Non-pigmented ciliary epithelial cell (primary cell): Measurements from ENCODE around the gene FOXD4L6.
"Not testable (repeated sequence)": the region's sequence is repeated elsewhere in the genome, so short reads cannot be mapped to it uniquely, and the experiment has no call there.

Experiments
- DNase-seq: peaks from one replicate; pipeline ENCODE4 v3.0.0-alpha.2; 2010; ENCODE audit warnings: low read depth

Gene FOXD4L6

DNA sequence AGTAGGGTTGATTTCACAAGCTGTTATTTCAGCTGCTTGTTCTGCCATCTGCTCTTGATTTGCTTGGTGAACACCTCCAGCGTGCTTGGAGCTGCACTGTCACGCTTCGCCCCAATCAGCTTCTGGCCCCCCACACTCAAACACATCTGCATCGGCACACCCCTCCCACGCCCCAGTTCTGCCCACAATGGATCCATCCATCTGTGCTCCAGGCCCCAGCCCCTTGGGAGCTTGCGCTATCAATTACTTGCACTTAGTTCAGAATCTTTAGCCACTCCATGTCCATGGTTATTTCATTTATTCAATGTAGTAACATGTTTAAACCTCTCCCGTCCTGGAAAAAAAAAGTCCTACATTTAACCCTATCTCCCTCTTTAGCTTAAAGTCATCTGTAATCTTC, 28.0 kb downstream of the FOXD4L6 start:
- DNase-seq = not testable (repeated sequence)

DNA sequence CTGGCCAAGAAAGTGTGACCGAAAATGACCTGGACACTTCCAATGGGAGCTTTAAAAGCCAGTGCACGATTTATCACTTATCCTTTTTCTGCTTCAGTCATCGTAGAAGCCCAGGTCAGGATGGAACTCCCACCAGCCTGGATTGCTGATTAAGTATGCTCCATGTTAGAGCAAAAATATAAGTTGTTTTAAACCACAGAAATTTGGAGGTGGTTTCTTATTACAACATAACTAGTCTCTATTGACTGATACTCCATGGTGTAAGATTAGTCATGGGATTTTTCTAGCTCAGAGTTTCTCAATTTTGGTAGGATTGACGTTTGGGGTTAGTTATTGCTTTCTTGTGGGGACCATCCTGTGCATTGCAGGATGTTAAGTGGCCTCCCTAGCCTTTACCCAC, 29.7 kb downstream of the FOXD4L6 start:
- DNase-seq = not testable (repeated sequence)

DNA sequence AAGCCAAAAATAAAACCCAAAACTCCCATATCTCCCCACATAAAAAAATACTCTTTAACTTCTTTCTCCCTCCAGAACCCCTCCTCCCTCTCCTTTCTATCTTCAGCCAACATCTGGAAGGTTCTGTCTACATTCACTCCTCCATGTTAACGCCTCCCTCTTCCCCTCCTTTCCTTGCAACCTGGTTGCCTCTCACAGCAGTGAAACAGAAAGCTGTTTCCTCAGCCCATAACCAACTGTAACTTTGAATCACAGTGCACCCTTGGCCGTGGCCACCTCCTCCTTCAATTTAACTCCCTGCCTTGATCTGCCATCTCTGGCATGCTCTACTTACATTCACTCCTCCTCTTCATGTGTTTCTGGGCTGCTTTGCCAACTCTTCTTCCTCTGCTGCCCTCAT, 33.4 kb downstream of the FOXD4L6 start:
- not testable (repeated sequence) for DNase-seq

DNA sequence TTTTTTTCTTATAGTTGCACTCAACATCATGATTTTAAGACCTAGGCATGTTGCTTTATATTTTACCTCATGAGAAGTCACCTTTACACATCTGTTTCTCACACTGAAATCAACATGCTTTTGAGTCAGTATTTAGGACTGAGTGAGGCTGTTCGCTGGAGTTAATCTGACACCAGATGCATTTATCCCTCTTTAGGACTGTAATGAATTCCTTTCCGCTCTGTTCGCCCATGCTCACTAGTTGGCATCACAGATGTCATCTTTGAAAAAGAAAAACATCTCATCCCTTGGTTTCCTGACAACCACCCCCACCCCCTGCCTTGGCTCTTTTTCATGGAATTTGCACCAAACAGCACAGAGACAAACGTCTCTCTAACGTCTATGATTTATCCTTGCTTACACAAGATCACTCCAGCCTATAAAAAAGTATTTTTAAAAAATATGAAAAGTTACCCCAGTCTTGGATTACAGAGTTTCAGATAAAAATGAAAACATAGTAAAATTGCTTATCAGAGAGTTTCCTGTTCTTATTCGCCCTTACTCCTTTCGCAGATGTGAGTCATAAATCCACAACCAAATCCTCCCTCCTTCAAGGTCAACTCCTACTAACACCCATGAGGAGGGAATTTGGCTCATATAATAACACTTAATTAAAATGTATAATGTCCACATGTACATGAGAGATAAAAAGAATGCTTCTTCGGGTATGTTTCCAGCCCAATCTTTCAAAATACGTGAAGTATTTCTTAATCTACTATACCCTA, 34.3 kb downstream of the FOXD4L6 start:
- DNase-seq = not testable (repeated sequence)

DNA sequence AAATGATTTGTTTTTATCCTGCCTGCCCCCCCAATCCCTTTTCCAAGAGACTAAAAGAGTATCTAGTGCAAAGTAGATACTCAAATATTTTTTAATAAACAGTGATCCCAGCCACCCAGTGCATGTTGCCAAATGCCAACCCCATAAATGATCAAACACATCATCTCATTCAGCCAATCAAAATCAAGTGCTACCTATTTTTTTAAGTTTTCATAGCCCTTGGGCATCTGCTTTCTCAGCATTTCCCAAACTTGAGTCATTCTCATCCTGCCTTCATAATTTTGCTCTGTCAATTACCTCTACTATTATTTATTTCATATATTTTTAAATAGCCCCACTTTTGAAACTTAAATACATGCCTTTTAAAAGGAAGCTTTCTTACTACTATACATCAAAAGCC, 37.6 kb downstream of the FOXD4L6 start:
- DNase-seq = not testable (repeated sequence)

DNA sequence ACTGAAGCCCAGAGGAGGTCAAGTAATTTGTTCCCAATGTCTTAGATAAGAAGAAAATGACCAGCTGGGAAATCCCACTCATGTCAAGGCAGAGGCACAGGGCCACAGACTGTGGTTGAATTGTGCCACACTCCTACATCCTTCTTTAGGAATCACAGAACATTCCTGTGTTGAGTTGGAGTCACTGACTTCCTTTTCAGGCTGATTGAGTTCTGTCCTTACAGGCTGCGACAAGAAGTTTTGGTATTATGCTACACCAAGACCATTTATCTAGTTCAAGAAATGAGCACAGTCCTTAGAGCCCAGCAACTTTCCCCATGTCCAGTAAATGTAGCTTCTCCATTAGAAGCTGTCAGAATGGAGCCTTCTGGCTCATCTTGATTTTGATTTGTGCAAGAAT, 38.1 kb downstream of the FOXD4L6 start:
- DNase-seq = not testable (repeated sequence)

DNA sequence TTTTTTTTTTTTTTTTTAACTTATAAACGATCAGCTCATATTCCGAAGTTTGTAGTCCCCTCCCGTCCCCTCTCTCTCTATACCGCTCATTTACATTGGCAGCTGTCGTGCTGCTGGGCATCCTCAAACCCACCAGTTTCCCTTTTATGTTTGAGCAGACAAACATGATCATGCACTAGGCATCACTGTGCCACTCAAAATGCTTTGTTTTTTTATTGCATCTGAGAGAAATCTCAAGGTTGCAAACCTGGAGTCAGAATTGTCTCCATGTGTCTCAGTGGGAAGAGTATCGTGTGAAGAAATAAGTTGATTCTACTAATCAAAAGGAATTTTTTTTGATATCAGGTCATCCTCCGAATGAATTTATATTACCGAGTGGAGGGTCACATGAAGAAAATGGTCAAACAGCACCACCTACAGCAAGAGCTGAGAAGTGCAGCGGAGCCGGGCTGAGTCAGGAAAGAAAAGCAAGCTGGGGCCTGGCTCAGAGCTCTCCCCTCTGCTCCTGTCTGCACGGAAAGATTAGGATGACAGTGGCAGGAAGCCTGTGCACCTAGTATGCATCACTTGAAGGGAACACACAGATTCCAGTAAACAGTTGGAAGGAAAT, 39.9 kb downstream of the FOXD4L6 start:
- DNase-seq = not testable (repeated sequence)

DNA sequence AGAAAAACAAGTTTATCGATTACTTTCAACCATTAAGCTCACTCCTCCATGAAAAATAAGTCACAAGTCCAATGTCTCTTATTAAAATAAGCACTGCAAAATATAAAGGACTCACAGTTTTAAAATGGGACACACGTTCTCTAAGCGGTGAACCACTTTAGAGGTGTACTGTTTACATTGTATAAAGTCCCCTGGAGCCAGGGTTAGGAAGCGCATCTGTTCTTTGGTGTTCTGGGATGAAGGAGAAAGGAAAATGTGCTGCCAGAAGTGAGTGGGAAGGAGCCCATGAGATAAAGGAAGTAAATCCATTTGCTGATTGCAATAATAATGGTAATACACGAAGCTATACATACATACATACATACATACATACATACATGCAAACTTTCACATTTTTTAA, 40.6 kb downstream of the FOXD4L6 start:
- DNase-seq = not testable (repeated sequence)

DNA sequence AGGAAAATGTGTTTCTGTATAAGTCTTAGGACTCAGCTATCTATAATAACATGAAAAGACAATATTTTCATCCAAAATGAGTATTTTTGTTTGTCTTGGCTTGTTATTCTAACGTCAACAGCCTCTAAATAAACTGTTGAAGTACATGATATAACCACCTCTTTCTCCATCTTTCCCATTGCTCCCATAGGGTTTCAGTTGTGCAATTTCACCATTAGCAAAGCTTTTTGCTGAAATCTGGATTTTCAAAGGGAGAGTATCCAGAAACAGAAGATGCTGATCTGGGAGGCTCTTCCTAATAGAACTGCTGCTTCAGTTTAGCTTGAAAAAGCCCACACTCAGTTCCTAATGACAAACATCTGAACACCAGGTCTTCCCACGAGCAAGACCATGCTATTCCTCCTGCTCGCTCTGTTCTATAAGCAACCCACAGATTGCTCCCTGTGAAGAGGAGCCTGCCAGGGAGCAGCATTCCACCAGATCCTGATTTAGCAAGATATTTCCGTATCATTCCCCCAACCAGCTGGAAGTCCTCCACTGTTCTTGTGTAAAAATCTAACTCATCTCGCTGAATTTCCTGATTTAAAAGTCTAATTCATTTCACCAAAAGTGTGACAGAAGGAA, 41.2 kb downstream of the FOXD4L6 start:
- not testable (repeated sequence) for DNase-seq

DNA sequence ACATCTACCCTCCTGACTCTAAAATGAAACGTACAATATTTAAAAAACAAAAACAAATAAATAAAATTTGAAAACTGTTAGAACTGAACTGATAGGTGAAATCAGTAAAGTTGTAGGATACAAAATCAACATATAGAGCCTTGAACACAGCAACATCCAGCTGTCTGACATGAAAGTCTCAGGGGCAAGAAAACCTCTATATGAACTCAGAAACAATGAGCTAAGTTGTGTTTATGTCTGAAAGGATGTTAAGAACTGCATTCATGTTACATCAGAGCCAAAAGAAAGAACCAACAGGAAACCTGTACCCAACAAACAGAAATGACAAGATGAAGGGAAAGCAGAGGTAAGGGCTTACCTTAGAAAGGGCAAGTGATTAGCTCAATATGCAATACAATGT, 41.8 kb downstream of the FOXD4L6 start:
- not testable (repeated sequence) for DNase-seq

DNA sequence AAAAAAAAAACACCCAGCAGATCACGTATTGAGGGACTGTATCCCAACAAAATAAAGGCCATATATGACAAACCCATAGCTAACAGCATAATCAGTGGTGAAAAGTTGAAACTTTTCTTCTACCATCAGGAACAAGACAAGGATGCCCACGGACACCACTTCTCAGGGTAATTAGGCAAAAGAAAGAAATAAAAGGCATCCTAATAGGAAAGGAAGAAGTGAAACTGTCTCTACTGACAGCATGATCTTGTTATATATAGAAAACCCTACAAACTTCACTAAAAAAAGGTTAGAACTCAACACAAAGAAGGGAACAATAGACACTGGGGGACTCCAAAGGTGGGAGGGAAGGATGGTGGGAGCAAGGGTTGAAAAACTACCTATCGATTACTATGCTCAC, 42.3 kb downstream of the FOXD4L6 start:
- not testable (repeated sequence) for DNase-seq

DNA sequence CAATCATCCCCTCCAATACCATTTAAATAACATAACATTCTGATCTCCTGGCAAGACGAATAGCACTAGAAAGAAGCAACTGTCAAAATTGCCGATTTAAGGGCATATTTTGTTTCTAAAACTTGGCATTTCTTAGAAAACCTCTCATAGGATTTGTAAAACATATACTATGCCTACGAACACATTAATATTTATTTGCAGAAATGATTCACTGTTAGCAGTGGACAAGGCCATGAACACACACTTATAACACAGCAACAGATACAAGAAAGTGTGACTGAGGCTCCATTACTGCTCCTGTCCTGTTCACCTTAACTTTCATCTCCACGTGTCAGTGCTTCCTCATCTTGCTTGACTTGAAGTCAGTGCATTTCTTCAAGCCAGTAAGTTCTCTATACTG, 46.1 kb downstream of the FOXD4L6 start:
- DNase-seq = not testable (repeated sequence)

DNA sequence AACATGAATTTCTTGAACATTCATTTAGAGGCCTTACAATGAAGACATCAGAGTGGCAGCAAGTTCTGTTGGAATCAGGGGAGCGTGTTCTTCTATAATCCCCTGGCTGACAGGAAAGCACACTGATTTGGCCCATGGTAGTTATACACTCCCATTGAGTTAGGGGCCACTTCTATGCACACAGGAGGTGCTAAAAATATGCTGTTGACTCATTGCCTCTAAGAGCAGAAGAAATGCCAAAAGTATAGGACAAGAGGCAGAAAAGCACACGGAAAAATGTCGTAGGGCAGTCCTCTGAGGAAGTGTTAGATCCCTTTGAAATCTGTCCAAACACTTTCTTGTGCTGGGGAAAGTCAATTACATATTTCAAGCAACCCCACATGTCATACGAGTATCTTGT, 49.0 kb downstream of the FOXD4L6 start:
- not testable (repeated sequence) for DNase-seq

DNA sequence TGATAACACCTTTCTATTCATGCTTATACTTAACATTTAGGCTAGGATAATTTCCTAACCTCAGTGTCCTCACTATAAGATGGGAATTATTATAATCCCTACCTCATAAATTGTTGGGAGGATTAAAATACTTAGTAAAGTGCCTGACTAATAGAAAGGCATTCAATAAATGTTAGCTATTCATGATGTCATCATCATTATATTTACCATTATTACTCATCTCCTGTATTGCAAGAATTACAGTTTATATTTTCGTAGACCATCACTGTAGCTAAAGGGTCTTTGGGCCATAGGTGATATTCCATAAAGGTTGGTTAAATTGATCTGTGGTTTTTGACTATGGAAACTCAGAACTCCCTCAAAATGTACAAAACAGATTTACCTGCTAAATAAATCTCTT, 50.9 kb downstream of the FOXD4L6 start:
- DNase-seq = not testable (repeated sequence)
